Right lobe of liver (tissue), 4 donors: ENCODE results near the gene GABBR1.

Experiments used
- POLR2A ChIP-seq: fragments of 450-650 bp; IDR thresholded peaks from one replicate; pipeline ENCODE4 v1.6.1; 2017; ENCODE audit warnings: antibody characterized with exemption, mild to moderate bottlenecking
- TF ChIP-seq, protein P1 (sequence below), 4 donors: fragments of 200-600 bp in 3 of 4; fragments of 450-650 bp in 1 of 4; IDR thresholded peaks; one replicate each; pipeline versions ENCODE4 v1.5.1 to v1.8.0; 2016 to 2022; ENCODE audit warnings: antibody characterized with exemption in 4 of 4, mild to moderate bottlenecking in 2 of 4
- donor health status: DM: no; HTN: no; CAD: no.
- donor health status: DM: no; HTN: no; CAD: no.
- donor health status: DM: no; HTN: yes; CAD: no.

- TF ChIP-seq, protein P1, sequence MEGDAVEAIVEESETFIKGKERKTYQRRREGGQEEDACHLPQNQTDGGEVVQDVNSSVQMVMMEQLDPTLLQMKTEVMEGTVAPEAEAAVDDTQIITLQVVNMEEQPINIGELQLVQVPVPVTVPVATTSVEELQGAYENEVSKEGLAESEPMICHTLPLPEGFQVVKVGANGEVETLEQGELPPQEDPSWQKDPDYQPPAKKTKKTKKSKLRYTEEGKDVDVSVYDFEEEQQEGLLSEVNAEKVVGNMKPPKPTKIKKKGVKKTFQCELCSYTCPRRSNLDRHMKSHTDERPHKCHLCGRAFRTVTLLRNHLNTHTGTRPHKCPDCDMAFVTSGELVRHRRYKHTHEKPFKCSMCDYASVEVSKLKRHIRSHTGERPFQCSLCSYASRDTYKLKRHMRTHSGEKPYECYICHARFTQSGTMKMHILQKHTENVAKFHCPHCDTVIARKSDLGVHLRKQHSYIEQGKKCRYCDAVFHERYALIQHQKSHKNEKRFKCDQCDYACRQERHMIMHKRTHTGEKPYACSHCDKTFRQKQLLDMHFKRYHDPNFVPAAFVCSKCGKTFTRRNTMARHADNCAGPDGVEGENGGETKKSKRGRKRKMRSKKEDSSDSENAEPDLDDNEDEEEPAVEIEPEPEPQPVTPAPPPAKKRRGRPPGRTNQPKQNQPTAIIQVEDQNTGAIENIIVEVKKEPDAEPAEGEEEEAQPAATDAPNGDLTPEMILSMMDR (IDR thresholded peaks at IDR 0.05) = no peak
- no peak for TF ChIP-seq POLR2A
Observed at GRCh38 chr6:29631860-29632731, 887 bp downstream of the GABBR1 start.
